Left lung (tissue), 10 donors: Measurements from ENCODE around the gene PAPLN. TPM values are rescaled to one million over a fixed set of nuclear protein-coding genes. Genes with fewer than 3 reads are reported as not detected.

Experiments used
- ATAC-seq: fragments of 200-7000 bp; cut with Tn5 transposase; one replicate; pipeline ENCODE4 v1.9.1; 2020; ENCODE audit warnings: moderate library complexity
- DNase-seq, 4 donors: peaks; one replicate each; pipeline ENCODE4 v3.0.0-alpha.2; 2013 to 2020
- H3K27ac ChIP-seq, 2 donors: fragments of 200-600 bp; sonication (generic) in 1 of 2; one replicate each; pipeline versions ENCODE4 v1.5.0 to v1.8.0; 2020 to 2021
- H3K27me3 ChIP-seq, 2 donors: fragments of 200-600 bp; sonication (generic) in 1 of 2; one replicate each; pipeline versions ENCODE4 v1.5.0 to v1.8.0; 2020 to 2021
- H3K36me3 ChIP-seq, 2 donors: fragments of 200-600 bp; sonication (generic) in 1 of 2; one replicate each; pipeline versions ENCODE4 v1.5.0 to v1.8.0; 2020 to 2021
- H3K4me1 ChIP-seq, 2 donors: fragments of 200-600 bp; one replicate each; pipeline ENCODE4 v1.8.0; 2021
- H3K4me3 ChIP-seq, 2 donors: fragments of 200-600 bp; sonication (generic) in 1 of 2; one replicate each; pipeline versions ENCODE4 v1.5.0 to v1.8.0; 2020 to 2021; ENCODE audit warnings: mild to moderate bottlenecking in 1 of 2
- H3K9me3 ChIP-seq, 2 donors: fragments of 200-600 bp; sonication (generic) in 1 of 2; one replicate each; pipeline versions ENCODE4 v1.5.0 to v1.8.0; 2020 to 2021
- intact Hi-C, 2 donors: fragments of 100-400 bp; cut with DNase I; formaldehyde crosslinking; loops; one replicate each; pipeline versions ENCODE4 v1.11.2 to v1.14.2; 2022
- polyA plus RNA-seq, 6 donors: library from polyadenylated mRNA; unstranded; fragments of 120-200 nt; gene quantifications; one replicate each; pipeline ENCODE4 v1.2.1, GENCODE V29; 2013; ENCODE audit not compliant: insufficient read length in 6 of 6
- total RNA-seq, 2 donors: library from RNA; stranded (reverse); fragmentation: NEBNext Ultra II Directional; extraction: Animal tissue kit (Norgen Biotek cat#: 25700); gene quantifications; one replicate each; pipeline ENCODE4 v1.2.1, GENCODE V29; 2021
- TF ChIP-seq, protein P1 (sequence below), 2 donors: fragments of 200-600 bp; sonication (generic) in 1 of 2; IDR thresholded peaks; one replicate each; pipeline versions ENCODE4 v1.5.0 to v1.8.0; 2021; ENCODE audit warnings: antibody characterized with exemption in 2 of 2
- donor health status: DM: no; HTN: yes; CAD: no.
- donor health status: DM: no; HTN: no; CAD: no.

PAPLN gene
- total and polyA plus RNA-seq, 8 donors: 7.9 to 21.0 (median 10.6) TPM

DNA sequence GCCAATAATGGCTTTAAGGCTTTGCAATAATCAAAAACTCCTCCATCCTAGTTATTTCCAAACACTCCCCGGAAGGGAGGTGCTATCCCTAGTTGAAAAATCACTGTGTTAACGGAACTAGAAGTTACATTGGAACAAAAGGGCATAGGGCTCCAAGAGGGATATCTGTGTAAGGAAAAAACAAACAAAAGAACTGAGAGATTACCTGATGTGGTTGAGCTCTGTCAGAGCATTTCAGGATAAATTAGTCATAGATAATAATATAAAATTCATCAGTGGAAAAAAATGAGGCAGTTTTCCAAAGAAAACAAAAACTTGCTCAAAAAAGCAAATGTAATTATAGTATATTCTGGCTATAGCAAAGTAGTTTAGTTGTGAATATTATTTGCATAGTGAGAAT, 27.4 kb upstream of the PAPLN start:
- H3K27me3 ChIP-seq: no peaks in the 10 kb centered on the region
- ATAC-seq (no peak), DNase-seq (no peak)
- no peaks in the 10 kb centered on the region for H3K4me1 ChIP-seq
- intact Hi-C loops: no loop called here
- no peak overlapping the region for H3K27ac ChIP-seq
- H3K9me3 ChIP-seq: no peaks in the 10 kb centered on the region
- TF ChIP-seq, protein P1, sequence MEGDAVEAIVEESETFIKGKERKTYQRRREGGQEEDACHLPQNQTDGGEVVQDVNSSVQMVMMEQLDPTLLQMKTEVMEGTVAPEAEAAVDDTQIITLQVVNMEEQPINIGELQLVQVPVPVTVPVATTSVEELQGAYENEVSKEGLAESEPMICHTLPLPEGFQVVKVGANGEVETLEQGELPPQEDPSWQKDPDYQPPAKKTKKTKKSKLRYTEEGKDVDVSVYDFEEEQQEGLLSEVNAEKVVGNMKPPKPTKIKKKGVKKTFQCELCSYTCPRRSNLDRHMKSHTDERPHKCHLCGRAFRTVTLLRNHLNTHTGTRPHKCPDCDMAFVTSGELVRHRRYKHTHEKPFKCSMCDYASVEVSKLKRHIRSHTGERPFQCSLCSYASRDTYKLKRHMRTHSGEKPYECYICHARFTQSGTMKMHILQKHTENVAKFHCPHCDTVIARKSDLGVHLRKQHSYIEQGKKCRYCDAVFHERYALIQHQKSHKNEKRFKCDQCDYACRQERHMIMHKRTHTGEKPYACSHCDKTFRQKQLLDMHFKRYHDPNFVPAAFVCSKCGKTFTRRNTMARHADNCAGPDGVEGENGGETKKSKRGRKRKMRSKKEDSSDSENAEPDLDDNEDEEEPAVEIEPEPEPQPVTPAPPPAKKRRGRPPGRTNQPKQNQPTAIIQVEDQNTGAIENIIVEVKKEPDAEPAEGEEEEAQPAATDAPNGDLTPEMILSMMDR (IDR thresholded peaks at IDR 0.05): no peak
- H3K4me3 ChIP-seq: no peak overlapping the region
- H3K36me3 ChIP-seq: peaks cover 3 to 98% of the 10 kb centered on the region in 2 donors

DNA sequence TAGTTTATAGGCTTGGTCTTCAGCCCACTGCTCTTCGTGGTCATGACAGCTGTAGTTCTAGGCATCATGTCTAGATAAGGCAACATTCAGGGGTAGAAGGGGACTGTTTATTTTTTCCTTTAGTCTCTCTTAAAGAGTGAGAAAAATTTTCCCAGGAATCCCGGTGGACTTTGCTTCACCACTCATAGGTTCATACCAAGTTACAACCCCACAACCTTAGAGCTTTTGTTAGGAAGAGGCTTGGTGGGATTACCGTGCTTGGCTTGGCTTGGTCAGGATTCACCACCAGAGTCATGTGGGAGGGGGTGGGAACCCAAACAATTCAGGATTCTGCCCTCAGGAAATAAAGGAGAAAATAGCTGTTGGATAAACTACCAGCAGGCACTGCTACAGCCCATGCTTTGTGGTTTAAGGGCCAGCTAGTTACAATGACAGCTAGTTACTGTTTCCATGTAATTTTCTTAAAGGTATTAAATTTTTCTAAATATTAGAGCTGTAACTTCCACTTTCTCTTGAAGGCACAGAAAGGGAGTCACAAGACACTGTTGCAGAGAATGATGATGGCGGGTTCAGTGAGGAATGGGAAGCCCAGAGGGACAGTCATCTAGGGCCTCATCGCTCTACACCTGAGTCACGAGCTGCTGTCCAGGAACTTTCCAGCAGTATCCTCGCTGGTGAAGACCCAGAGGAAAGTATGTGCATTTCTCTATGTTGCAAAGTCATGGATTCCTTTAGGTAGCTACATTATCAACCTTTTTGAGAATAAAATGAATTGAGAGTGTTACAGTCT, 25.9 kb upstream of the PAPLN start:
- no peaks in the 10 kb centered on the region for H3K4me1 ChIP-seq
- H3K4me3 ChIP-seq: no peak overlapping the region
- H3K27ac ChIP-seq: no peak overlapping the region
- H3K9me3 ChIP-seq: no peaks in the 10 kb centered on the region
- no peak for ATAC-seq
- no peaks in the 10 kb centered on the region for H3K27me3 ChIP-seq
- DNase-seq: no peak
- H3K36me3 ChIP-seq: peaks cover 3 to 98% of the 10 kb centered on the region in 2 donors
- intact Hi-C loops: no loop called here
- TF ChIP-seq, protein P1 (IDR thresholded peaks at IDR 0.05): no peak

- H3K4me1 ChIP-seq: no peaks in the 10 kb centered on the region
- intact Hi-C loops: no loop called here
- H3K27ac ChIP-seq: no peak overlapping the region
- ATAC-seq: no peak
- H3K27me3 ChIP-seq: no peaks in the 10 kb centered on the region
- DNase-seq: no peak
- H3K36me3 ChIP-seq: peaks cover 0 to 98% of the 10 kb centered on the region in 2 donors
- H3K4me3 ChIP-seq: no peak overlapping the region
- H3K9me3 ChIP-seq: no peaks in the 10 kb centered on the region
- TF ChIP-seq, protein P1 (IDR thresholded peaks at IDR 0.05): no peak
Measured at GRCh38 chr14:73216030-73216429, 21.3 kb upstream of the PAPLN start.

DNA sequence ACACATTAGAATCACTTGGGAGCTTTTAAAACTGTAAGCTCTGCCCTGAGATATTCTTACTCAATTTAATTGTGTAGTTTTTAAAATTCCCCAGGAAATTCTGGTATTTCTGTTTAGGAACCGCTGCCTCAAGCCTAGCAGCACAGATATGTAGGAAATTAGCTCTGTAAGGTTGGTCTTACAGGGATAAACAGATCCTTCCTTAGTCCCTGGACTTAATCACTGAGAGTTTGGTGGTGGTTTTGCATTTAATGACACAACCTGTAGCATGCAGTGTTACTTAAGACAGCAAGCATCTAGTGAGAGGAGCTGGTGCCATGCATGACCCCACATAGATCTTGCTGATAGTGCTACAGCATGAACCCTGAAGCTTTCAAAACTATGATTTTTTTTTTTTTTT, 19.9 kb upstream of the PAPLN start:
- no peak for DNase-seq
- ATAC-seq: no peak
- Histone ChIP-seq H3K36me3 (peaks cover 0 to 97% of the 10 kb centered on the region in 2 donors), H3K4me3 (no peak overlapping the region), H3K27me3 (no peaks in the 10 kb centered on the region), H3K4me1 (peaks cover 0 to 6% of the 10 kb centered on the region in 2 donors), H3K27ac (no peak overlapping the region), H3K9me3 (no peaks in the 10 kb centered on the region)
- TF ChIP-seq, protein P1 (IDR thresholded peaks at IDR 0.05): no peak
- intact Hi-C loops: no loop called here

GRCh38 chr14:73220061-73220460, 17.2 kb upstream of the PAPLN start:
- Histone ChIP-seq H3K4me1 (peaks cover 0 to 11% of the 10 kb centered on the region in 2 donors), H3K27me3 (no peaks in the 10 kb centered on the region), H3K4me3 (no peak overlapping the region), H3K27ac (no peak overlapping the region), H3K36me3 (peaks cover 0 to 86% of the 10 kb centered on the region in 2 donors), H3K9me3 (no peaks in the 10 kb centered on the region)
- ATAC-seq (no peak), DNase-seq (no peak)
- intact Hi-C loops: no loop called here
- TF ChIP-seq, protein P1 (IDR thresholded peaks at IDR 0.05): no peak
